Hypothalamus (tissue), 51 donors: ENCODE measurements around the gene MEIS2.

Experiments
- DNase-seq, 51 donors: peaks; one replicate each; lab custom pipeline; 2025; lab: John Stamatoyannopoulos, UW

The MEIS2 gene

GRCh38 chr15:36942248-36942827 is 158.0 kb downstream of the MEIS2 start:
- no peak for DNase-seq

- no peak for DNase-seq
These were observed 158.6 kb downstream of the MEIS2 start for GRCh38 chr15:36941798-36942197.

DNA sequence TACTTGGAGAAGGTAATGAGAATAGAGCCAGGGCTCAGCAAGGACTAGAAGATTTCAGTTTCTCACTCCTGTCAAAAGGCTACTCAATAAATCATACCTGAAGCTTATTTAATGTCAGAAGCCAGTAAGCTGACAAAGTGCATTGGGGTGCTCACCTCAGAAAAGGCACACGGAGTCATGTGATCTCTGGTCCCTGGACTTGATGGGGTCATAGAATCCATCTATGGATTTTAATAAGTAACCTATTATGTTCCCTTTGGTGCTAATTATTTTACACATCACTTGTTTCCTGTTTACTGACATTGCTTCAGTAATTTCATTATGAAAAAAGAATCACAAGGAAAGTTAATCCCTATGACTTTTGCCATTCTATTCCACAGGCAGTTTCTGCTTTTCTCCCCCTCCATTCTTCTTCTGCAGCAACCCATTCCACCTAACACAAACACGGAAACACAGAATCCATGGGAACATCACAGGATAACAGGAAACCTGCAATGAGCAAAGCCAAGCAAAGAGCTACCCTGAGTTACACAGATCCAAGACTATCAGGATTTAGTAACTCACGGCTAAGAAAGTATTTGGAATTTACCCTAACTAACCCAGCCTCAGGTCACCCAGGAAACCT is 159.6 kb downstream of the MEIS2 start:
- DNase-seq, result no peak

DNA sequence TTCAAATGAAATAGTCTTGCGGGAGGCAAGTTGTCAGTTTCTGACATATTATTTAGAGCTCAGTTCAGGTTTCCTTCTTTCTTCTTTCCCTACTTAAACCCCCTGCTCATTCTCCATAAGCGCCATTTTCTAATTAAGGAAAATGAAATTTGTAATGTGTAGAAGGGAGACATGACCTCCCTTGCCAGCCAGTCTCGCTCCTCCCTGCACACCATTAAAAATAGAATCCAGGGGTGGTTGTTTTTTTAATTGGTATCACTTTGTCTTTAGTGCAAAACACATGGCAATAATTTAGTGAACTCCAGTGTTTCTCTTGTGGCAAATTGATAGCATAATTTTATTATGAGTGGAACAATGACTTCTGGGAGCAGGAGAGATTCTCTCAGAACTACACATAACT is 160.1 kb downstream of the MEIS2 start:
- no peak for DNase-seq

- DNase-seq, result no peak
These were observed 161.6 kb downstream of the MEIS2 start for GRCh38 chr15:36938764-36939163.

- DNase-seq, result no peak
These were observed 162.2 kb downstream of the MEIS2 start for GRCh38 chr15:36938131-36938530.

GRCh38 chr15:36936613-36937012 is 163.7 kb downstream of the MEIS2 start:
- no peak for DNase-seq

DNA sequence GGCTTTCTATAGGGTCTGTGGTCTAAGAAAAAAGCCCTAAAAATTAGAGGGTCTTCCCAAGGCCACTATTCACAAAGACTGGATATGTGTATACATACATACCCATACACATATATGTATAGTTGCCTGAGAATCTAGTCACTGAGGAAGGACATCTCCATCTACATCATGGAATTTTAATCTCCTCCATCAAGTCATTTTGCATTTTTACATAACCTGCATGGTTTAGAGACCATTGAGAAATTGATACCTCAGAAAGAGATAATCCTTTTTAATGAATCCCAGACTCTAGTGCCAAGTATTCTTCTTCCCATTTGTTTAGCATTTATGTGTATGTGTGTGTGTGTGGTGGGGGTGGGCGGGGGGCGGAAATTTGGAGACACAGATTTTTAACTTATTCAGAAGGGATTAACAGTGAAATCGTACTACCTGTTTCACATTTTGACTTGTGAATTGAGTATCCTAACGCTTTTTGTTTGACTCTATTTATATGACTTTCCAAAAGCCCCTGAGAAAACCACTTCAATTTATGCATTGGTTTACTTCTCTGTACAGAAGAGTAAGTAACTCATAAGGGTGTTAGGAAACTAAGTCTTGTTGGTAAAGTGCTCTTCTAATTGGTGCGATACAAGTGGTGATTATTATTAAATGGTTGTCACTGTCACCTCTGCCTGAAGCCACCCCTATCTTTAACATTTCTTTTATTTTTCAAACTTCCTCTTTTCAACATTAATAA is 166.9 kb downstream of the MEIS2 start:
- DNase-seq, result no peak

- no peak for DNase-seq
These were observed 168.3 kb downstream of the MEIS2 start for GRCh38 chr15:36932070-36932469.

GRCh38 chr15:36931434-36931833 is 168.9 kb downstream of the MEIS2 start:
- DNase-seq, result no peak

GRCh38 chr15:36926427-36926825 is 173.9 kb downstream of the MEIS2 start:
- no peak for DNase-seq

- peak in 1 of 51 donors; percentile 33 for DNase-seq
These were observed 174.5 kb downstream of the MEIS2 start for GRCh38 chr15:36925653-36926426.

GRCh38 chr15:36925049-36925448 is 175.3 kb downstream of the MEIS2 start:
- no peak for DNase-seq

DNA sequence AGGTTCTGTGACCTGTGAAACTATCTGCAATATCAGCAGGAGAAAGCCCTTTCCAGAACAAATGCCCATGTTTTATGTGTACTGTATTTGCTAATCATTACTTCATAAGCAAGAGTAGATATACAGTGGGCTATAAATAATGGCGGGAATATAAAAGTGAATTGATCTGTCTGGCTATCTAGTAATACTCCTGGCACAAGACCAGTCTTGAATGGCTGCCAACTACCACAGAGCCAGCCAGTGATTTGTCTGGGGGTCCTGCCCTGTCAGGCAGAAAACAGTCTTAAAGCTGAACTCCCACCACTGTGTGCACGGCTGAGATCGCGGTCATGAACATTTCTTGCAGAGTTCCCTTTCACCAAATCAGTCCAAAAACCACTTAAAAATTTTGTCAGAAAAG is 176.3 kb downstream of the MEIS2 start:
- no peak for DNase-seq

DNA sequence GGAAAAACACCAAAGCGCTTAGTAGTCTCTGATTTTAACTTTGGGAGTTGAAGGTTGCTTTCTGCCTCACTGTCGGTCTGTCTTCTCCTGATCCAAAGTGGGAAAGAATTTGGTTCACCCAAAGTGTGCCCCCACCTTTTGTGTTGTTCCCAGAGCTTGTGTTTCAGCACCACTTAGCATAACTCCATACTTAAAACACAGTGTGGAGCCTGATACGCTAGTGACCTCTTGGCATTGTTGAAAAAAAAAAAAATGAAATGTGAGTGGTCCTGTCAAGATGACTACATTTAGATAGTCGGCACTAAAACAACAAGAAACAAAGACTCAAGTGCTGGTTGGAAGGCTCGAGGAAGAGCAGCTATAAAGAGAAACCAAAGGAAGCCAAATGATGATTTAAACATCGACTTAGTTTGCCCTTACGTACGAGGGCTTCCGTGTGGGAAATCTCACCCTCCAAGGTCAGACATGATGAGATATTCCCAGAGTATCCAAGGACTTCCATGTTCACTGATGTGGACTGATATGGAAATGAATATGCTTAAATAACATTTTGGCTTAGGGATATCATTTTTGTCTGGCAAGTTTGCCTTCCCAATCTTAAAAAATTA is 178.8 kb downstream of the MEIS2 start:
- no peak for DNase-seq

GRCh38 chr15:36917411-36918267 is 182.7 kb downstream of the MEIS2 start:
- DNase-seq, result no peak

DNA sequence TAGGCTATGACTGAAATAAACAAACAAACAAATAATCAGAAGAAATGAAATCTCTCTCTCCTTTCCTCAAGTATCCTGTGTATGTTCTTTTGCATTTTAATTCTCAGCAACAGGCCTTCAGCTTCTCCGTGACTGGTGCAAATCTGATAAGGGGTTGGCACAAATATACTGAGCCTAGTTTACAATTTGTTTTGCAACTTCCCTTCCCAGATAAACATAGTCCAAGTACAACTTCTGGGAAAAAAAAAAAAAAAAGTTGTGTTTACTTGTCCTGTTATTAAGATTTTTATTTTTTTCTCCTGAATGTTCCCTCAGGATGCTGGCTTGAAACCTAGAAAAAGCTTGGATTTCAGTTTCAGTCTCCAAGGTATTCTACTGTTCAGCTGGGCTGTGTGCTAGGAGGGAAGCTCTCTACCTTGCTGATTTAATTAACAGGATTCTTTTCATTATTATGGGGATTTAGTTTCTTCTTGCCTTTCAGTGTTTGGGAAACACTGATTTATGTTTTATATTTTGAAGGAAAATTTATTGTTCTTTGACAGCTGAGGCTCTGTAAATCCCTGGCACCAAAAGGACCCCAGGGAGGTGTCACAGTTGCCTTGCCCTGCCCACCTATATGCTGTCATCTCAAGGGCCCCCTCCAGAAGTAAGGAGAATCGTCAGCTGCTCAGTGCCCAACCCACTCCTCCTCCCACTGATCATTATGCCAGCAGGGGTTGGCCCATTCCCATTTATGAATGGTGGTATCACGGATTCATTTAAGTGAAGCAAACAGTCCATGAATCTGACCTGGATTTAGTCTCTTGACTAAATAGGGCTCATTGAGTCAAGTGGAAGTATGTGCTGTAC is 185.2 kb downstream of the MEIS2 start:
- DNase-seq, result no peak

DNA sequence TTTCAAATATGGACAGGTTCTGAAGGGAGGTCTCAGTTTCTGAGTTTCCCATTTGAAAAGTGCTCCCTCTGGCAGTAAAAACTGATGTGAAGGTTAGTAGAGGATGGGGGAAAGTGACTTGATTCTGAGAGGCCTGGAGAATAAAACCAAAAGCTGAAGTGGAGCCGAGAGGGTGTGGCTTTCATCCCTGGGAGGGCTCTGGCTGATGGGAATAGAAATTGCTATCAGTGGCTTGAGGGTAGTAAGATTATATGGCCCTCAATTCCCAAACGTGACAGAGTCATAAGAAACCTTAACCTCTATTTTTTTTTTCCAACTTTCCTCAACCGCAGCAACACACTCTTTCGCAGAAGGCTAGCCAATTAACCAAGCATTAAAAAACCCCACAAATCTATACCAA is 185.9 kb downstream of the MEIS2 start:
- no peak for DNase-seq

DNA sequence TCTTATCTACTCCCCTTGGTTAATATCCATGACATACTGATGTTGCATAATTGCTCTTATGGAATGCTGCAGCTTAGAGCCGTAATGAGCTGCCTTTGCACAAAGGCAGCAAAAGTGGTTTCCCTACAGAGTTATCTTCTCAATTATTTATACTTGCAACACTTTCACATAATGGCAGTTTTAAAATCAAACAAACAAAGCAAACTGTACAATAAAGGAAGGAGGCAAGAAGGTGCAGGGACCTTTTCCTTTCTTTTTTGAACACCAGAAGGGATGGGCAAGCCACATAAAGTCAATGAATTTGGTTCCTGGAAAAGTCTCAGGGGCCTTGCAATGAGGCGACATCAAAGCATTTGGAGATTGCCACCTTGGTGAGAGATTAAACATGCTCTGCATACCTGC is 188.0 kb downstream of the MEIS2 start:
- DNase-seq, result no peak
